GM12892 (cell line): ENCODE measurements around the gene KBTBD7.

Source experiments
- POLR2A ChIP-seq: IDR thresholded peaks from 2 replicates; pipeline ENCODE4 v1.6.1; 2011; ENCODE audit warnings: low read depth, low read length, control low read depth
- TAF1 ChIP-seq: IDR thresholded peaks from 2 replicates; pipeline ENCODE4 v1.6.1; 2011; ENCODE audit warnings: low read depth, mild to moderate bottlenecking, control low read depth, low read length, borderline replicate concordance

GRCh38 chr13:41159174-41159573, 35.2 kb downstream of the KBTBD7 start:
- TF ChIP-seq POLR2A (no peak), TAF1 (no peak)
